HCT116 (cell line): ENCODE measurements around the gene FAM228A. TPM values are rescaled to one million over a fixed set of nuclear protein-coding genes. Genes with fewer than 3 reads are reported as not detected.

Source experiments
- ATAC-seq: fragments of 200-7000 bp; cut with Tn5 transposase; 2 replicates; pipeline ENCODE4 v1.9.1; 2020; ENCODE audit warnings: mild to moderate bottlenecking, moderate library complexity
- BruUV-seq: library from RNA; stranded (reverse); fragments of 400-500 nt; replicated peaks from 2 replicates; lab custom pipeline; 2021; lab: Mats Ljungman, UMichigan
- CTCF ChIA-PET: fragments of 300-600 bp; sonication (Branson Sonifier 250); formaldehyde crosslinking; loops from one replicate; lab custom pipeline; 2021; ENCODE audit warnings: antibody characterized with exemption; lab: Charles Lee
- POLR2A ChIA-PET: fragments of 300-600, 350-600 bp; sonication (Branson Sonifier 250); formaldehyde crosslinking; loops from one replicate; lab custom pipeline; 2021; ENCODE audit warnings: antibody characterized with exemption; lab: Charles Lee
- RAD21 ChIA-PET, 2 experiments: fragments of 300-600 bp; sonication (Branson Sonifier 250); formaldehyde crosslinking; loops; one replicate each; lab custom pipeline; 2023; ENCODE audit warnings: low total read pairs in 2 of 2; ENCODE audit not compliant: uncharacterized antibody in 2 of 2, unreplicated experiment in 2 of 2, low non-redundant PET in 1 of 2; lab: Charles Lee
- DNase-seq: peaks from one replicate; pipeline ENCODE4 v3.0.0-alpha.2; 2010; ENCODE audit warnings: low read depth, low spot score
- H2AFZ ChIP-seq: fragments of 200-600 bp; shearing (Covaris generic), sonication (generic); 2 replicates; pipeline ENCODE4 v1.6.1; 2017; ENCODE audit warnings: low read depth, mixed run types, mixed read lengths, antibody characterized with exemption, low read length; ENCODE audit not compliant: poor library complexity, severe bottlenecking
- H3K27ac ChIP-seq: 2 replicates; pipeline ENCODE4 v1.5.1; 2012; ENCODE audit warnings: low read depth, low read length
- H3K27me3 ChIP-seq: fragments of 200-600 bp; sonication (generic); 2 replicates; pipeline ENCODE4 v1.6.1; 2016; ENCODE audit warnings: mixed run types, low read length, mixed read lengths; ENCODE audit not compliant: insufficient read depth
- H3K36me3 ChIP-seq, 2 experiments: fragments of 200-500 bp in 1 of 2; fragments of 200-600 bp in 1 of 2; sonication (Bioruptor generic) in 1 of 2; sonication (generic) in 1 of 2; 2 replicates each; pipeline versions ENCODE4 v1.5.1 to v1.6.1; 2014 to 2016; ENCODE audit warnings: low read length in 2 of 2, inconsistent platforms in 1 of 2, mixed read lengths in 1 of 2, mixed run types in 1 of 2; ENCODE audit not compliant: insufficient read depth in 2 of 2, control insufficient read depth in 1 of 2
- H3K4me1 ChIP-seq, 2 experiments: fragments of 200-600 bp in 1 of 2; sonication (generic) in 1 of 2; 2 replicates each; pipeline versions ENCODE4 v1.5.1 to v1.6.1; 2012 to 2017; ENCODE audit warnings: low read length in 2 of 2, inconsistent platforms in 1 of 2, mild to moderate bottlenecking in 1 of 2, mixed read lengths in 1 of 2, mixed run types in 1 of 2, moderate library complexity in 1 of 2; ENCODE audit not compliant: insufficient read depth in 2 of 2, control insufficient read depth in 1 of 2
- H3K4me2 ChIP-seq: fragments of 200-600 bp; sonication (generic); 2 replicates; pipeline ENCODE4 v1.6.1; 2017; ENCODE audit warnings: mixed run types, low read length, mixed read lengths
- H3K4me3 ChIP-seq, 2 experiments: fragments of 200-600 bp in 1 of 2; sonication (generic) in 1 of 2; replicated peaks in 1 of 2; 2 replicates each; pipeline ENCODE4 v1.5.1; 2011 to 2016; ENCODE audit warnings: low read length in 2 of 2, control low read depth in 1 of 2, low read depth in 1 of 2, mild to moderate bottlenecking in 1 of 2, mixed read lengths in 1 of 2, mixed run types in 1 of 2
- H3K79me2 ChIP-seq: fragments of 200-600 bp; sonication (generic); 2 replicates; pipeline ENCODE4 v1.6.1; 2017; ENCODE audit warnings: mild to moderate bottlenecking, mixed run types, low read length, moderate library complexity, mixed read lengths; ENCODE audit not compliant: insufficient read depth
- H3K9ac ChIP-seq: fragments of 200-600 bp; sonication (generic); 2 replicates; pipeline ENCODE4 v1.6.1; 2016; ENCODE audit warnings: low read length, mixed read lengths
- H3K9me2 ChIP-seq: fragments of 200-600 bp; sonication (generic), shearing (Covaris generic); 2 replicates; pipeline ENCODE4 v1.6.1; 2017; ENCODE audit warnings: mixed run types, mild to moderate bottlenecking, moderate library complexity; ENCODE audit not compliant: insufficient read depth
- H3K9me3 ChIP-seq, 2 experiments: fragments of 200-500 bp in 1 of 2; fragments of 200-600 bp in 1 of 2; sonication (Bioruptor generic) in 1 of 2; sonication (generic) in 1 of 2; 2 replicates each; pipeline ENCODE4 v1.6.1; 2014 to 2017; ENCODE audit warnings: low read length in 2 of 2, mixed read lengths in 2 of 2, inconsistent platforms in 1 of 2, low read depth in 1 of 2, mild to moderate bottlenecking in 1 of 2, mixed run types in 1 of 2, moderate library complexity in 1 of 2; ENCODE audit not compliant: control insufficient read depth in 1 of 2, insufficient read depth in 1 of 2
- H4K20me1 ChIP-seq: fragments of 200-600 bp; sonication (generic), shearing (Covaris generic); 2 replicates; pipeline ENCODE4 v1.6.1; 2017; ENCODE audit warnings: mixed run types, mild to moderate bottlenecking, moderate library complexity; ENCODE audit not compliant: insufficient read depth
- CBX3 ChIP-seq: IDR thresholded peaks from 2 replicates; pipeline ENCODE4 v1.6.1; 2012; ENCODE audit warnings: low read depth
- CEBPB ChIP-seq: IDR thresholded peaks from 2 replicates; pipeline ENCODE4 v1.6.1; 2012; ENCODE audit warnings: low read depth
- CTCF ChIP-seq, 3 experiments: fragments of 200-600 bp in 1 of 3; sonication (generic) in 1 of 3; IDR thresholded peaks in 2 of 3; conservative IDR thresholded peaks in 1 of 3; 2 replicates each; pipeline ENCODE4 v1.5.1; 2012 to 2017; ENCODE audit warnings: low read depth in 2 of 3, low read length in 2 of 3, antibody characterized with exemption in 1 of 3, borderline replicate concordance in 1 of 3, control low read depth in 1 of 3, mild to moderate bottlenecking in 1 of 3, mixed read lengths in 1 of 3, mixed run types in 1 of 3, moderate library complexity in 1 of 3; ENCODE audit not compliant: insufficient read depth in 1 of 3
- EGR1 ChIP-seq: IDR thresholded peaks from 2 replicates; pipeline ENCODE4 v1.6.1; 2012; ENCODE audit warnings: low read depth
- ELF1 ChIP-seq: IDR thresholded peaks from 2 replicates; pipeline ENCODE4 v1.6.1; 2012; ENCODE audit warnings: low read depth, borderline replicate concordance
- EZH2phosphoT487 ChIP-seq: fragments of 200-600 bp; IDR thresholded peaks from 2 replicates; pipeline ENCODE4 v1.6.1; 2018; ENCODE audit warnings: antibody characterized with exemption, borderline replicate concordance
- JUND ChIP-seq: IDR thresholded peaks from 2 replicates; pipeline ENCODE4 v1.6.1; 2012
- MAX ChIP-seq: IDR thresholded peaks from 2 replicates; pipeline ENCODE4 v1.6.1; 2012
- POLR2A ChIP-seq: IDR thresholded peaks from 2 replicates; pipeline ENCODE4 v1.7.0; 2011; ENCODE audit warnings: borderline replicate concordance; ENCODE audit not compliant: insufficient read depth, insufficient read length; ENCODE audit errors: extremely low read depth
- RAD21 ChIP-seq: IDR thresholded peaks from 2 replicates; pipeline ENCODE4 v1.6.1; 2012; ENCODE audit warnings: low read depth, mild to moderate bottlenecking
- SIN3A ChIP-seq: IDR thresholded peaks from 2 replicates; pipeline ENCODE4 v1.6.1; 2012; ENCODE audit warnings: low read depth
- SP1 ChIP-seq: IDR thresholded peaks from 2 replicates; pipeline ENCODE4 v1.6.1; 2012; ENCODE audit warnings: low read depth
- YY1 ChIP-seq: IDR thresholded peaks from 2 replicates; pipeline ENCODE4 v1.6.1; 2011; ENCODE audit warnings: low read length, low read depth, moderate library complexity, mild to moderate bottlenecking; ENCODE audit not compliant: insufficient replicate concordance; ENCODE audit errors: extremely low read depth
- ZBTB33 ChIP-seq: IDR thresholded peaks from 2 replicates; pipeline ENCODE4 v1.6.1; 2011; ENCODE audit warnings: mild to moderate bottlenecking, low read length, moderate library complexity; ENCODE audit not compliant: insufficient replicate concordance; ENCODE audit errors: extremely low read depth
- ZFX ChIP-seq: fragments of 450-650 bp; IDR thresholded peaks from 2 replicates; pipeline ENCODE4 v1.6.1; 2017
- ZNF274 ChIP-seq: fragments of 200-500 bp; sonication (Bioruptor generic); IDR thresholded peaks from 2 replicates; pipeline ENCODE4 v1.6.1; 2014; ENCODE audit warnings: mild to moderate bottlenecking, low read depth, low read length, inconsistent platforms
- intact Hi-C: fragments of 100-400 bp; cut with micrococcal nuclease; formaldehyde crosslinking; loops from 2 replicates; pipeline ENCODE4 v1.10.0; 2022
- total RNA-seq: library from RNA; stranded (reverse); gene quantifications from one replicate; pipeline ENCODE4 v1.2.1, GENCODE V29; 2021; ENCODE audit not compliant: unreplicated experiment

Gene FAM228A
- total RNA-seq, 1 experiment from 2014 or later: not detected

GRCh38 chr2:24199968-24200590 is 25.2 kb downstream of the FAM228A start:
- H3K4me3 ChIP-seq: no peak overlapping the region
- no peak overlapping the region for H3K27ac ChIP-seq
- no peaks in the 10 kb centered on the region for H3K36me3 ChIP-seq
- H3K79me2 ChIP-seq: no peaks in the 10 kb centered on the region
- ChIA-PET CTCF (no interaction called here), POLR2A (no interaction called here), RAD21 (no interaction called here)
- BruUV-seq: no TSS peak
- no peak overlapping the region for H2AFZ ChIP-seq
- no peaks in the 10 kb centered on the region for H4K20me1 ChIP-seq
- intact Hi-C loops: no loop called here
- H3K9me3 ChIP-seq: no peaks in the 10 kb centered on the region
- TF ChIP-seq SP1: no peak
- TF ChIP-seq ELF1: no peak
- TF ChIP-seq JUND: no peak
- no peak overlapping the region for H3K4me2 ChIP-seq
- H3K27me3 ChIP-seq: no peaks in the 10 kb centered on the region
- no peak overlapping the region for H3K9ac ChIP-seq
- ATAC-seq (no peak), DNase-seq (no peak)
- no peaks in the 10 kb centered on the region for H3K9me2 ChIP-seq
- no peaks in the 10 kb centered on the region for H3K4me1 ChIP-seq

GRCh38 chr2:24200799-24201198 is 25.9 kb downstream of the FAM228A start:
- ChIA-PET POLR2A (no interaction called here), CTCF (no interaction called here), RAD21 (no interaction called here)
- H3K4me2 ChIP-seq: no peak overlapping the region
- no TSS peak for BruUV-seq
- no peaks in the 10 kb centered on the region for H3K9me3 ChIP-seq
- no peaks in the 10 kb centered on the region for H3K27me3 ChIP-seq
- no peak overlapping the region for H3K27ac ChIP-seq
- no peak for ATAC-seq
- no peak for DNase-seq
- no peaks in the 10 kb centered on the region for H3K36me3 ChIP-seq
- no peaks in the 10 kb centered on the region for H3K9me2 ChIP-seq
- no peak overlapping the region for H2AFZ ChIP-seq
- H4K20me1 ChIP-seq: no peaks in the 10 kb centered on the region
- intact Hi-C loops: no loop called here
- H3K4me1 ChIP-seq: no peaks in the 10 kb centered on the region
- no peaks in the 10 kb centered on the region for H3K79me2 ChIP-seq
- no peak overlapping the region for H3K9ac ChIP-seq
- H3K4me3 ChIP-seq: no peak overlapping the region
- TF ChIP-seq ZNF274 (no peak), EGR1 (no peak), CEBPB (no peak), EZH2phosphoT487 (no peak), SIN3A (no peak), CTCF (IDR thresholded peaks at IDR 0.05 in 2 of 3, conservative IDR thresholded peaks at IDR 0.05 in 1 of 3; ENCODE audit: borderline replicate concordance in 1 of 3, insufficient read depth in 1 of 3, low read depth in 2 of 3, low read length in 2 of 3) (no peak), POLR2A (no peak), ZFX (no peak), SP1 (no peak), ELF1 (no peak), YY1 (no peak), MAX (no peak), ZBTB33 (no peak), CBX3 (no peak), RAD21 (no peak)
